Natural killer cell (primary cell): ENCODE results near the gene CYTH1. TPM values are rescaled to one million over a fixed set of nuclear protein-coding genes. Genes with fewer than 3 reads are reported as not detected.

Experiments
- ATAC-seq, 3 donors: fragments of 150-1000 bp in 2 of 3; fragments of 200-7000 bp in 1 of 3; cut with Tn5 transposase; 1 replicate in 1 of 3; 2 replicates in 2 of 3; pipeline ENCODE4 v1.10.0; 2021; ENCODE audit warnings: mild to moderate bottlenecking in 2 of 3, moderate library complexity in 2 of 3
- DNase-seq, 2 donors: peaks; one replicate each; pipeline versions ENCODE4 v3.0.0 to v3.0.0-alpha.2; 2013 to 2021; ENCODE audit warnings: mixed read lengths in 1 of 2
- H3K27ac ChIP-seq: one replicate; pipeline ENCODE4 v1.5.1; 2013; ENCODE audit warnings: mild to moderate bottlenecking, low read length
- H3K27me3 ChIP-seq: one replicate; pipeline ENCODE4 v1.6.1; 2013; ENCODE audit warnings: low read length; ENCODE audit not compliant: control insufficient read depth, insufficient read depth
- H3K36me3 ChIP-seq: one replicate; pipeline ENCODE4 v1.6.1; 2013; ENCODE audit warnings: low read length; ENCODE audit not compliant: control insufficient read depth, insufficient read depth
- H3K4me1 ChIP-seq: one replicate; pipeline ENCODE4 v1.6.1; 2013; ENCODE audit warnings: low read length; ENCODE audit not compliant: control insufficient read depth, insufficient read depth
- H3K4me3 ChIP-seq: one replicate; pipeline ENCODE4 v1.5.1; 2013; ENCODE audit warnings: low read length
- H3K9me3 ChIP-seq: one replicate; pipeline ENCODE4 v1.6.1; 2013; ENCODE audit warnings: low read length; ENCODE audit not compliant: control insufficient read depth, insufficient read depth
- H3K27ac Mint-ChIP-seq, 2 donors: one replicate each; pipeline ENCODE4 v1.8.0; 2022; ENCODE audit warnings: mild to moderate bottlenecking in 2 of 2, mixed read lengths in 2 of 2, moderate library complexity in 1 of 2
- H3K27me3 Mint-ChIP-seq, 2 donors: one replicate each; pipeline ENCODE4 v1.8.0; 2022; ENCODE audit warnings: low read depth in 2 of 2, mixed read lengths in 2 of 2
- H3K36me3 Mint-ChIP-seq: one replicate; pipeline ENCODE4 v1.8.0; 2022; ENCODE audit warnings: mixed read lengths
- H3K4me1 Mint-ChIP-seq, 2 donors: one replicate each; pipeline ENCODE4 v1.8.0; 2022; ENCODE audit warnings: mixed read lengths in 2 of 2
- H3K4me3 Mint-ChIP-seq: one replicate; pipeline ENCODE4 v1.8.0; 2022; ENCODE audit warnings: mild to moderate bottlenecking, moderate library complexity, mixed read lengths
- H3K9me3 Mint-ChIP-seq, 2 donors: one replicate each; pipeline ENCODE4 v1.8.0; 2022; ENCODE audit warnings: mixed read lengths in 2 of 2
- WGBS: methylation state at CpG from one replicate; pipeline ENCODE4 v1.1.7; 2013; ENCODE audit warnings: missing lambda C conversion rate; ENCODE audit not compliant: insufficient coverage; 5-methylcytosine and 5-hydroxymethylcytosine counted together
- intact Hi-C: fragments of 100-400 bp; cut with micrococcal nuclease; formaldehyde crosslinking; loops from one replicate; pipeline ENCODE4 v1.14.2; 2022
- total RNA-seq, 4 donors: library from RNA; stranded (reverse); fragments of 120-200 nt in 1 of 4; gene quantifications; one replicate each; pipeline versions ENCODE4 v1.2.3 to v1.2.4, GENCODE V29; 2013 to 2022
- TF ChIP-seq, protein P1 (sequence below): fragments of 200-600 bp; IDR thresholded peaks from one replicate; pipeline ENCODE4 v1.8.0; 2022; ENCODE audit warnings: antibody characterized with exemption

CYTH1 gene
- total RNA-seq, 3 donors from 2014 or later (not counting 1 experiment from before 2014, with no cell fraction given) = 437 to 514 (median 457) TPM

DNA sequence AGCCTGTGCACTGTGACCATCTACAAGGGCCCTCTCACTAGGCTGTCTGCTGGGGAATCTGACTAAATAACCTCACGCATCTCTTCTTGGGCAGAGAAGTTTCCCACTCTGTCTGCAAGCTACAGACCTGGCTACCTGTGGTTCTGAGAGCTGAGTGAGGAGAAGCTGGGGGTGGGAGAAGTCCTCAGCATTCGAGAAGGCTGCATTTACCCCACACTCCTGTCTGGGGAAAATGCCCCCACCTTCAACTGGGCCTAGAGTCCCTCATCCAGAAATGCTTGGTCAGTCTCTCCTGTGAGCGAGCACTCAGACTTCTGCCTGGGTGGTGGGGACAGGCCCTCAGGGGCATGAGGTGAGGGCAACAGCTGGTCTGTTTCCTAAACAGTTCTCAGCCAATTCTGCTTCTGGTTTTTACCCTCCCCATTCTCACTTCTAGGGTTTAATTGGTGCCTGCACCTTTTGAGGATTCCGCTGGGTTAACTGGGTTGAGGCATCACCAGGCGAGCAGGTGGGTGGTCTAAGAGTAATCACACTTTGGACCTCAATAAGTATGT, 98.6 kb downstream of the CYTH1 start:
- Histone ChIP-seq H3K4me1 (no peaks in the 10 kb centered on the region), H3K27me3 (no peaks in the 10 kb centered on the region), H3K4me3 (no peak overlapping the region), H3K36me3 (peaks cover 91% of the 10 kb centered on the region), H3K9me3 (no peaks in the 10 kb centered on the region), H3K27ac (no peak overlapping the region)
- 100% methylated on average over 5 of the region's 5 CpGs for WGBS
- Mint-ChIP-seq H3K9me3 (no peaks in the 10 kb centered on the region), H3K27ac (peak overlapping the region; percentile 82 to 85), H3K27me3 (no peaks in the 10 kb centered on the region), H3K4me1 (peaks cover 17 to 37% of the 10 kb centered on the region in 2 donors), H3K36me3 (peaks cover 63% of the 10 kb centered on the region), H3K4me3 (peak overlapping the region; percentile 9)
- intact Hi-C loops = no loop called here
- ATAC-seq (peak in 2 of 3 donors; percentile 16 to 21), DNase-seq (no peak)
- TF ChIP-seq, protein P1, sequence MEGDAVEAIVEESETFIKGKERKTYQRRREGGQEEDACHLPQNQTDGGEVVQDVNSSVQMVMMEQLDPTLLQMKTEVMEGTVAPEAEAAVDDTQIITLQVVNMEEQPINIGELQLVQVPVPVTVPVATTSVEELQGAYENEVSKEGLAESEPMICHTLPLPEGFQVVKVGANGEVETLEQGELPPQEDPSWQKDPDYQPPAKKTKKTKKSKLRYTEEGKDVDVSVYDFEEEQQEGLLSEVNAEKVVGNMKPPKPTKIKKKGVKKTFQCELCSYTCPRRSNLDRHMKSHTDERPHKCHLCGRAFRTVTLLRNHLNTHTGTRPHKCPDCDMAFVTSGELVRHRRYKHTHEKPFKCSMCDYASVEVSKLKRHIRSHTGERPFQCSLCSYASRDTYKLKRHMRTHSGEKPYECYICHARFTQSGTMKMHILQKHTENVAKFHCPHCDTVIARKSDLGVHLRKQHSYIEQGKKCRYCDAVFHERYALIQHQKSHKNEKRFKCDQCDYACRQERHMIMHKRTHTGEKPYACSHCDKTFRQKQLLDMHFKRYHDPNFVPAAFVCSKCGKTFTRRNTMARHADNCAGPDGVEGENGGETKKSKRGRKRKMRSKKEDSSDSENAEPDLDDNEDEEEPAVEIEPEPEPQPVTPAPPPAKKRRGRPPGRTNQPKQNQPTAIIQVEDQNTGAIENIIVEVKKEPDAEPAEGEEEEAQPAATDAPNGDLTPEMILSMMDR = no peak

DNA sequence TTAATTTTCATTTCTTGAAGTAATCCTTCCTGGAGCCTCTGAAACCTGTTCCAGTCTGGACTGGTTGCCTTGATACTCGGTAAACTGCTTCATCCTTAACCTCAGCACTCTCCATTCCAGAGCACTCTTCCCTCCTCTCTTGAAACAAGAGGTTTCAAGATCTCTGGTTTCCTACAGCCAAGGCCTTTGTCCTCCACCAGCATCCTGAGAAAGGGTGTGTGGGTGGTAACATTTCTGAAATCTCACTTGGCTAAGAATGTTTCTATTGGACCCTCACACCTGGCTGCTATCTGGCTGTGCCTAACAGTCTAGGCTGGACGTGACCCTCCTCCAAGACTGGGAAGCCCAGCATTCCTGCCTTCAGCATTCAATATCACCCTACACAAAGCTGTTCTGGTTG, 99.7 kb downstream of the CYTH1 start:
- H3K4me1 ChIP-seq = no peaks in the 10 kb centered on the region
- Mint-ChIP-seq H3K27ac (peak overlapping the region; percentile 82 to 85), H3K27me3 (no peaks in the 10 kb centered on the region), H3K36me3 (peaks cover 52% of the 10 kb centered on the region), H3K4me3 (peak overlapping the region; percentile 21), H3K9me3 (no peaks in the 10 kb centered on the region), H3K4me1 (peaks cover 17 to 30% of the 10 kb centered on the region in 2 donors)
- intact Hi-C loops = no loop called here
- peaks cover 91% of the 10 kb centered on the region for H3K36me3 ChIP-seq
- ATAC-seq (no peak), DNase-seq (no peak)
- no peak overlapping the region for H3K4me3 ChIP-seq
- H3K9me3 ChIP-seq = no peaks in the 10 kb centered on the region
- 96% methylated on average over 2 of the region's 2 CpGs for WGBS
- no peak overlapping the region for H3K27ac ChIP-seq
- H3K27me3 ChIP-seq = no peaks in the 10 kb centered on the region
- TF ChIP-seq, protein P1 = no peak

DNA sequence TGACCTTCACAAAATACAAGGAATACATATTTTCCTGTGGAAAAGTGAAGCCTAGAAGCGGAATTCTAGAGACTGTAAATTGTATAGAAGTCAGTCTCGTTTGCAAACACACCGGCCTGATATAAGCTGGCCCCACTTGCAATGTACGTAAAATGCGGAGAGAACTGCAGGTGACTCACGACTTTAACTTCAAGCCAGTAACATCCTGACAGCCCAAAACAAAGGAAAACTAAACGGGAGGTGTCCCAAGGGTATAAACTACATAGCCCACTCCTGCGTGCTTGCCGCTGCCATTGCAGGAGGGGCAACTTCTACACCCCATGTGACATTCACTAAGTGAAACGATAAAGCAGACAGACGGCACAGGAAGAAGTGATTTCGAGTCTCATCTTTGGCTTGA, 101.6 kb downstream of the CYTH1 start:
- ATAC-seq (no peak), DNase-seq (no peak)
- Histone ChIP-seq H3K9me3 (no peaks in the 10 kb centered on the region), H3K36me3 (peaks cover 94% of the 10 kb centered on the region), H3K4me3 (no peak overlapping the region), H3K27me3 (no peaks in the 10 kb centered on the region), H3K27ac (no peak overlapping the region), H3K4me1 (no peaks in the 10 kb centered on the region)
- intact Hi-C loops = no loop called here
- TF ChIP-seq, protein P1 = no peak
- H3K9me3 Mint-ChIP-seq = no peaks in the 10 kb centered on the region
- peaks cover 40% of the 10 kb centered on the region for H3K36me3 Mint-ChIP-seq
- no peaks in the 10 kb centered on the region for H3K27me3 Mint-ChIP-seq
- H3K27ac Mint-ChIP-seq = peak overlapping the region in 1 of 2 donors; percentile 85
- WGBS = 96% methylated on average over 12 of the region's 12 CpGs
- H3K4me3 Mint-ChIP-seq = no peak overlapping the region
- H3K4me1 Mint-ChIP-seq = peaks cover 18 to 30% of the 10 kb centered on the region in 2 donors
